HCT116 (cell line): ENCODE measurements around the gene AZIN2. TPM values are rescaled to one million over a fixed set of nuclear protein-coding genes. Genes with fewer than 3 reads are reported as not detected.

Source experiments
- ATAC-seq: fragments of 200-7000 bp; cut with Tn5 transposase; 2 replicates; pipeline ENCODE4 v1.9.1; 2020; ENCODE audit warnings: mild to moderate bottlenecking, moderate library complexity
- BruUV-seq: library from RNA; stranded (reverse); fragments of 400-500 nt; replicated peaks from 2 replicates; lab custom pipeline; 2021; lab: Mats Ljungman, UMichigan
- CTCF ChIA-PET: fragments of 300-600 bp; sonication (Branson Sonifier 250); formaldehyde crosslinking; loops from one replicate; lab custom pipeline; 2021; ENCODE audit warnings: antibody characterized with exemption; lab: Charles Lee
- POLR2A ChIA-PET: fragments of 300-600, 350-600 bp; sonication (Branson Sonifier 250); formaldehyde crosslinking; loops from one replicate; lab custom pipeline; 2021; ENCODE audit warnings: antibody characterized with exemption; lab: Charles Lee
- RAD21 ChIA-PET, 2 experiments: fragments of 300-600 bp; sonication (Branson Sonifier 250); formaldehyde crosslinking; loops; one replicate each; lab custom pipeline; 2023; ENCODE audit warnings: low total read pairs in 2 of 2; ENCODE audit not compliant: uncharacterized antibody in 2 of 2, unreplicated experiment in 2 of 2, low non-redundant PET in 1 of 2; lab: Charles Lee
- DNase-seq: peaks from one replicate; pipeline ENCODE4 v3.0.0-alpha.2; 2010; ENCODE audit warnings: low read depth, low spot score
- H2AFZ ChIP-seq: fragments of 200-600 bp; shearing (Covaris generic), sonication (generic); 2 replicates; pipeline ENCODE4 v1.6.1; 2017; ENCODE audit warnings: low read depth, mixed run types, mixed read lengths, antibody characterized with exemption, low read length; ENCODE audit not compliant: poor library complexity, severe bottlenecking
- H3K27ac ChIP-seq: 2 replicates; pipeline ENCODE4 v1.5.1; 2012; ENCODE audit warnings: low read depth, low read length
- H3K27me3 ChIP-seq: fragments of 200-600 bp; sonication (generic); 2 replicates; pipeline ENCODE4 v1.6.1; 2016; ENCODE audit warnings: mixed run types, low read length, mixed read lengths; ENCODE audit not compliant: insufficient read depth
- H3K36me3 ChIP-seq, 2 experiments: fragments of 200-500 bp in 1 of 2; fragments of 200-600 bp in 1 of 2; sonication (Bioruptor generic) in 1 of 2; sonication (generic) in 1 of 2; 2 replicates each; pipeline versions ENCODE4 v1.5.1 to v1.6.1; 2014 to 2016; ENCODE audit warnings: low read length in 2 of 2, inconsistent platforms in 1 of 2, mixed read lengths in 1 of 2, mixed run types in 1 of 2; ENCODE audit not compliant: insufficient read depth in 2 of 2, control insufficient read depth in 1 of 2
- H3K4me1 ChIP-seq, 2 experiments: fragments of 200-600 bp in 1 of 2; sonication (generic) in 1 of 2; 2 replicates each; pipeline versions ENCODE4 v1.5.1 to v1.6.1; 2012 to 2017; ENCODE audit warnings: low read length in 2 of 2, inconsistent platforms in 1 of 2, mild to moderate bottlenecking in 1 of 2, mixed read lengths in 1 of 2, mixed run types in 1 of 2, moderate library complexity in 1 of 2; ENCODE audit not compliant: insufficient read depth in 2 of 2, control insufficient read depth in 1 of 2
- H3K4me2 ChIP-seq: fragments of 200-600 bp; sonication (generic); 2 replicates; pipeline ENCODE4 v1.6.1; 2017; ENCODE audit warnings: mixed run types, low read length, mixed read lengths
- H3K4me3 ChIP-seq, 2 experiments: fragments of 200-600 bp in 1 of 2; sonication (generic) in 1 of 2; replicated peaks in 1 of 2; 2 replicates each; pipeline ENCODE4 v1.5.1; 2011 to 2016; ENCODE audit warnings: low read length in 2 of 2, control low read depth in 1 of 2, low read depth in 1 of 2, mild to moderate bottlenecking in 1 of 2, mixed read lengths in 1 of 2, mixed run types in 1 of 2
- H3K79me2 ChIP-seq: fragments of 200-600 bp; sonication (generic); 2 replicates; pipeline ENCODE4 v1.6.1; 2017; ENCODE audit warnings: mild to moderate bottlenecking, mixed run types, low read length, moderate library complexity, mixed read lengths; ENCODE audit not compliant: insufficient read depth
- H3K9ac ChIP-seq: fragments of 200-600 bp; sonication (generic); 2 replicates; pipeline ENCODE4 v1.6.1; 2016; ENCODE audit warnings: low read length, mixed read lengths
- H3K9me2 ChIP-seq: fragments of 200-600 bp; sonication (generic), shearing (Covaris generic); 2 replicates; pipeline ENCODE4 v1.6.1; 2017; ENCODE audit warnings: mixed run types, mild to moderate bottlenecking, moderate library complexity; ENCODE audit not compliant: insufficient read depth
- H3K9me3 ChIP-seq, 2 experiments: fragments of 200-500 bp in 1 of 2; fragments of 200-600 bp in 1 of 2; sonication (Bioruptor generic) in 1 of 2; sonication (generic) in 1 of 2; 2 replicates each; pipeline ENCODE4 v1.6.1; 2014 to 2017; ENCODE audit warnings: low read length in 2 of 2, mixed read lengths in 2 of 2, inconsistent platforms in 1 of 2, low read depth in 1 of 2, mild to moderate bottlenecking in 1 of 2, mixed run types in 1 of 2, moderate library complexity in 1 of 2; ENCODE audit not compliant: control insufficient read depth in 1 of 2, insufficient read depth in 1 of 2
- H4K20me1 ChIP-seq: fragments of 200-600 bp; sonication (generic), shearing (Covaris generic); 2 replicates; pipeline ENCODE4 v1.6.1; 2017; ENCODE audit warnings: mixed run types, mild to moderate bottlenecking, moderate library complexity; ENCODE audit not compliant: insufficient read depth
- CBX3 ChIP-seq: IDR thresholded peaks from 2 replicates; pipeline ENCODE4 v1.6.1; 2012; ENCODE audit warnings: low read depth
- CEBPB ChIP-seq: IDR thresholded peaks from 2 replicates; pipeline ENCODE4 v1.6.1; 2012; ENCODE audit warnings: low read depth
- ELF1 ChIP-seq: IDR thresholded peaks from 2 replicates; pipeline ENCODE4 v1.6.1; 2012; ENCODE audit warnings: low read depth, borderline replicate concordance
- EZH2 ChIP-seq: fragments of 200-600 bp; sonication (generic); IDR thresholded peaks from 2 replicates; pipeline ENCODE4 v1.6.1; 2017; ENCODE audit warnings: antibody characterized with exemption, mixed run types
- JUND ChIP-seq: IDR thresholded peaks from 2 replicates; pipeline ENCODE4 v1.6.1; 2012
- POLR2A ChIP-seq: IDR thresholded peaks from 2 replicates; pipeline ENCODE4 v1.7.0; 2011; ENCODE audit warnings: borderline replicate concordance; ENCODE audit not compliant: insufficient read depth, insufficient read length; ENCODE audit errors: extremely low read depth
- POLR2AphosphoS5 ChIP-seq: IDR thresholded peaks from 2 replicates; pipeline ENCODE4 v1.6.1; 2011; ENCODE audit warnings: mild to moderate bottlenecking, low read depth, low read length, moderate library complexity
- RAD21 ChIP-seq: IDR thresholded peaks from 2 replicates; pipeline ENCODE4 v1.6.1; 2012; ENCODE audit warnings: low read depth, mild to moderate bottlenecking
- TCF7L2 ChIP-seq: IDR thresholded peaks from 2 replicates; pipeline ENCODE4 v1.7.0; 2011; ENCODE audit warnings: borderline replicate concordance, inconsistent platforms; ENCODE audit not compliant: insufficient read depth, insufficient read length; ENCODE audit errors: extremely low read depth
- ZFX ChIP-seq: fragments of 450-650 bp; IDR thresholded peaks from 2 replicates; pipeline ENCODE4 v1.6.1; 2017
- ZNF274 ChIP-seq: fragments of 200-500 bp; sonication (Bioruptor generic); IDR thresholded peaks from 2 replicates; pipeline ENCODE4 v1.6.1; 2014; ENCODE audit warnings: mild to moderate bottlenecking, low read depth, low read length, inconsistent platforms
- intact Hi-C: fragments of 100-400 bp; cut with micrococcal nuclease; formaldehyde crosslinking; loops from 2 replicates; pipeline ENCODE4 v1.10.0; 2022
- total RNA-seq: library from RNA; stranded (reverse); gene quantifications from one replicate; pipeline ENCODE4 v1.2.1, GENCODE V29; 2021; ENCODE audit not compliant: unreplicated experiment
- TF ChIP-seq, protein P1 (sequence below): IDR thresholded peaks from 2 replicates; pipeline ENCODE4 v1.6.1; 2012
- TF ChIP-seq, protein P2 (sequence below): IDR thresholded peaks from 2 replicates; pipeline ENCODE4 v1.6.1; 2012; ENCODE audit warnings: low read depth
- TF ChIP-seq, protein P3 (sequence below): IDR thresholded peaks from 2 replicates; pipeline ENCODE4 v1.6.1; 2011; ENCODE audit warnings: mild to moderate bottlenecking, low read length, moderate library complexity; ENCODE audit not compliant: insufficient replicate concordance; ENCODE audit errors: extremely low read depth
- TF ChIP-seq, protein P4 (sequence below): IDR thresholded peaks from 2 replicates; pipeline ENCODE4 v1.6.1; 2012

AZIN2 gene
- total RNA-seq, 1 experiment from 2014 or later = 7.8 TPM

DNA sequence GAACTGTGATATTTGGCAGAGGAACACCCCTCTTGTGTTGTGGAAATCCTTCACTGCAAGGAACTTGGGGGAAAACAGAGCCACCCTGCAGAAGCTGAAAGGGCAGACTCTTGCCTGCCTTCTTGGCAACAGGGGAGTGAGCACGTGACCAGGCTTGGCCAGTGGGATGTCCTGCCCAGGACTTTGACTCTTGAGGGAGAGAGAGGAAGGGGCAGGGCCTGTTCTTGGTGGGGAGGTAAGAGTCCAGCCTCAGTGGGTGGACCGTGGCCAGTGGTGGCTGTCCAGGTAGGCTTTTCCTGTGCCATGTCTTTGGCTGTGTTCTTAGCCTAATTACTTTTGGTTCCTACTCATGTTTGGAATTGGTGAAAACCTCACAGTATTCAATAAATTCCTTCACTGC, 35.7 kb upstream of the AZIN2 start:
- peak overlapping the region; percentile 30 for H2AFZ ChIP-seq

More for the DNA sequence above, 35.7 kb upstream of the AZIN2 start:
- H3K36me3 ChIP-seq = no peaks in the 10 kb centered on the region
- CTCF ChIA-PET = interaction anchor here (1.5 kb wide), 1 partner anchor 10 kb away, joined by 3 read pairs; no protein-coding TSS in a partner anchor
- peaks cover 5 to 20% of the 10 kb centered on the region in 2 experiments; a peak in 3 of 4 replicates for H3K4me1 ChIP-seq
- no peak overlapping the region for H3K9ac ChIP-seq
- TF ChIP-seq RAD21 = no peak
- no peak for TF ChIP-seq ZNF274
- no peak for TF ChIP-seq EZH2
- TF ChIP-seq, protein P1, sequence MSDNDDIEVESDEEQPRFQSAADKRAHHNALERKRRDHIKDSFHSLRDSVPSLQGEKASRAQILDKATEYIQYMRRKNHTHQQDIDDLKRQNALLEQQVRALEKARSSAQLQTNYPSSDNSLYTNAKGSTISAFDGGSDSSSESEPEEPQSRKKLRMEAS = 0 out of 2 replicates have a peak, but pooled peaks have one; percentile 32
- TF ChIP-seq, protein P2, sequence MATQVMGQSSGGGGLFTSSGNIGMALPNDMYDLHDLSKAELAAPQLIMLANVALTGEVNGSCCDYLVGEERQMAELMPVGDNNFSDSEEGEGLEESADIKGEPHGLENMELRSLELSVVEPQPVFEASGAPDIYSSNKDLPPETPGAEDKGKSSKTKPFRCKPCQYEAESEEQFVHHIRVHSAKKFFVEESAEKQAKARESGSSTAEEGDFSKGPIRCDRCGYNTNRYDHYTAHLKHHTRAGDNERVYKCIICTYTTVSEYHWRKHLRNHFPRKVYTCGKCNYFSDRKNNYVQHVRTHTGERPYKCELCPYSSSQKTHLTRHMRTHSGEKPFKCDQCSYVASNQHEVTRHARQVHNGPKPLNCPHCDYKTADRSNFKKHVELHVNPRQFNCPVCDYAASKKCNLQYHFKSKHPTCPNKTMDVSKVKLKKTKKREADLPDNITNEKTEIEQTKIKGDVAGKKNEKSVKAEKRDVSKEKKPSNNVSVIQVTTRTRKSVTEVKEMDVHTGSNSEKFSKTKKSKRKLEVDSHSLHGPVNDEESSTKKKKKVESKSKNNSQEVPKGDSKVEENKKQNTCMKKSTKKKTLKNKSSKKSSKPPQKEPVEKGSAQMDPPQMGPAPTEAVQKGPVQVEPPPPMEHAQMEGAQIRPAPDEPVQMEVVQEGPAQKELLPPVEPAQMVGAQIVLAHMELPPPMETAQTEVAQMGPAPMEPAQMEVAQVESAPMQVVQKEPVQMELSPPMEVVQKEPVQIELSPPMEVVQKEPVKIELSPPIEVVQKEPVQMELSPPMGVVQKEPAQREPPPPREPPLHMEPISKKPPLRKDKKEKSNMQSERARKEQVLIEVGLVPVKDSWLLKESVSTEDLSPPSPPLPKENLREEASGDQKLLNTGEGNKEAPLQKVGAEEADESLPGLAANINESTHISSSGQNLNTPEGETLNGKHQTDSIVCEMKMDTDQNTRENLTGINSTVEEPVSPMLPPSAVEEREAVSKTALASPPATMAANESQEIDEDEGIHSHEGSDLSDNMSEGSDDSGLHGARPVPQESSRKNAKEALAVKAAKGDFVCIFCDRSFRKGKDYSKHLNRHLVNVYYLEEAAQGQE = no peak
- no peak for TF ChIP-seq ZFX
- 0 out of 2 replicates have a peak, but pooled peaks have one; percentile 26 for TF ChIP-seq POLR2AphosphoS5
- TF ChIP-seq, protein P3, sequence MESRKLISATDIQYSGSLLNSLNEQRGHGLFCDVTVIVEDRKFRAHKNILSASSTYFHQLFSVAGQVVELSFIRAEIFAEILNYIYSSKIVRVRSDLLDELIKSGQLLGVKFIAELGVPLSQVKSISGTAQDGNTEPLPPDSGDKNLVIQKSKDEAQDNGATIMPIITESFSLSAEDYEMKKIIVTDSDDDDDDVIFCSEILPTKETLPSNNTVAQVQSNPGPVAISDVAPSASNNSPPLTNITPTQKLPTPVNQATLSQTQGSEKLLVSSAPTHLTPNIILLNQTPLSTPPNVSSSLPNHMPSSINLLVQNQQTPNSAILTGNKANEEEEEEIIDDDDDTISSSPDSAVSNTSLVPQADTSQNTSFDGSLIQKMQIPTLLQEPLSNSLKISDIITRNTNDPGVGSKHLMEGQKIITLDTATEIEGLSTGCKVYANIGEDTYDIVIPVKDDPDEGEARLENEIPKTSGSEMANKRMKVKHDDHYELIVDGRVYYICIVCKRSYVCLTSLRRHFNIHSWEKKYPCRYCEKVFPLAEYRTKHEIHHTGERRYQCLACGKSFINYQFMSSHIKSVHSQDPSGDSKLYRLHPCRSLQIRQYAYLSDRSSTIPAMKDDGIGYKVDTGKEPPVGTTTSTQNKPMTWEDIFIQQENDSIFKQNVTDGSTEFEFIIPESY = no peak
- TF ChIP-seq JUND = no peak
- TF ChIP-seq, protein P4, sequence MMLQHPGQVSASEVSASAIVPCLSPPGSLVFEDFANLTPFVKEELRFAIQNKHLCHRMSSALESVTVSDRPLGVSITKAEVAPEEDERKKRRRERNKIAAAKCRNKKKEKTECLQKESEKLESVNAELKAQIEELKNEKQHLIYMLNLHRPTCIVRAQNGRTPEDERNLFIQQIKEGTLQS = no peak
- no peak for TF ChIP-seq CBX3
- no peak for TF ChIP-seq CEBPB
- TF ChIP-seq POLR2A = no peak
- no peak for TF ChIP-seq TCF7L2
- TF ChIP-seq ELF1 = no peak
- H3K79me2 ChIP-seq = no peaks in the 10 kb centered on the region
- no peaks in the 10 kb centered on the region for H3K9me2 ChIP-seq
- RAD21 ChIA-PET = no interaction called here
- H3K9me3 ChIP-seq = no peaks in the 10 kb centered on the region
- POLR2A ChIA-PET = no interaction called here
- no TSS peak for BruUV-seq
- peak overlapping the region; percentile 35; the same call in 1 of the 2 replicates for H3K4me2 ChIP-seq
- ATAC-seq (peak; percentile 87), DNase-seq (no peak)
- no peaks in the 10 kb centered on the region for H3K27me3 ChIP-seq
- H4K20me1 ChIP-seq = no peaks in the 10 kb centered on the region
- no peak overlapping the region for H3K4me3 ChIP-seq
- no peak overlapping the region for H3K27ac ChIP-seq
- intact Hi-C loops = no loop called here
